IMR-90 (cell line): ENCODE data around the gene UST. TPM values are rescaled to one million over a fixed set of nuclear protein-coding genes. Genes with fewer than 3 reads are reported as not detected.

Source experiments
- ATAC-seq: fragments of 200-7000 bp; cut with Tn5 transposase; 2 replicates; pipeline ENCODE4 v1.9.1; 2020; ENCODE audit warnings: low read depth, mild to moderate bottlenecking, moderate library complexity
- BruUV-seq: library from RNA; stranded (reverse); fragments of 400-500 nt; replicated peaks from 2 replicates; lab custom pipeline; 2021; lab: Mats Ljungman, UMichigan
- CTCF ChIA-PET: fragments of 300-600 bp; formaldehyde crosslinking; extraction: SDS; loops from one replicate; lab custom pipeline; 2021; ENCODE audit warnings: antibody characterized with exemption; lab: Yijun Ruan, JAX
- POLR2A ChIA-PET: fragments of 300-600 bp; sonication (Branson Sonifier 250); formaldehyde crosslinking; loops from one replicate; lab custom pipeline; 2022; ENCODE audit warnings: antibody characterized with exemption; ENCODE audit not compliant: unreplicated experiment; lab: Charles Lee
- DNase-seq: peaks from one replicate; pipeline ENCODE4 v3.0.0; 2013
- H2AFZ ChIP-seq: replicated peaks from 2 replicates; pipeline ENCODE3; 2013; ENCODE audit warnings: low read length, mild to moderate bottlenecking; ENCODE audit not compliant: poor library complexity
- H2AK5ac ChIP-seq: 2 replicates; pipeline ENCODE4 v1.6.1; 2013; ENCODE audit warnings: low read depth, low read length, inconsistent platforms
- H2AK9ac ChIP-seq: replicated peaks from 2 replicates; pipeline ENCODE3; 2013; ENCODE audit warnings: mild to moderate bottlenecking, low read depth, low read length, moderate library complexity; ENCODE audit not compliant: poor library complexity
- H2BK120ac ChIP-seq: 2 replicates; pipeline ENCODE4 v1.6.1; 2013; ENCODE audit warnings: low read depth, low read length, inconsistent platforms
- H2BK15ac ChIP-seq: 3 replicates; pipeline ENCODE4 v1.6.1; 2013; ENCODE audit warnings: low read depth, low read length, inconsistent platforms
- H2BK20ac ChIP-seq: 2 replicates; pipeline ENCODE4 v1.6.1; 2013; ENCODE audit warnings: low read depth, mild to moderate bottlenecking, inconsistent platforms, low read length, moderate library complexity
- H2BK5ac ChIP-seq: 2 replicates; pipeline ENCODE4 v1.6.1; 2013; ENCODE audit warnings: mild to moderate bottlenecking, low read depth, low read length, inconsistent platforms; ENCODE audit not compliant: poor library complexity, severe bottlenecking
- H3K14ac ChIP-seq: replicated peaks from 2 replicates; pipeline ENCODE4 v1.6.1; 2013; ENCODE audit warnings: low read depth, low read length, inconsistent platforms
- H3K18ac ChIP-seq: 2 replicates; pipeline ENCODE4 v1.6.1; 2013; ENCODE audit warnings: low read depth, low read length, control low read depth
- H3K23ac ChIP-seq: 2 replicates; pipeline ENCODE4 v1.6.1; 2013; ENCODE audit warnings: low read depth, low read length, inconsistent platforms
- H3K27ac ChIP-seq: 2 replicates; pipeline ENCODE4 v1.5.1; 2013; ENCODE audit warnings: mild to moderate bottlenecking, control low read depth, low read length; ENCODE audit not compliant: insufficient read depth
- H3K27me3 ChIP-seq: 2 replicates; pipeline ENCODE4 v1.6.1; 2013; ENCODE audit warnings: low read length; ENCODE audit not compliant: control insufficient read depth, insufficient read depth
- H3K36me3 ChIP-seq: 2 replicates; pipeline ENCODE4 v1.6.1; 2013; ENCODE audit warnings: low read length, mixed read lengths; ENCODE audit not compliant: control insufficient read depth, insufficient read depth
- H3K4ac ChIP-seq: 2 replicates; pipeline ENCODE4 v1.6.1; 2013; ENCODE audit warnings: low read depth, low read length, inconsistent platforms
- H3K4me1 ChIP-seq: 2 replicates; pipeline ENCODE4 v1.6.1; 2013; ENCODE audit warnings: low read length, mixed read lengths; ENCODE audit not compliant: control insufficient read depth, insufficient read depth
- H3K4me2 ChIP-seq: 2 replicates; pipeline ENCODE4 v1.6.1; 2013; ENCODE audit warnings: low read depth, mild to moderate bottlenecking, control low read depth, low read length, moderate library complexity
- H3K4me3 ChIP-seq: 2 replicates; pipeline ENCODE4 v1.5.1; 2013; ENCODE audit warnings: low read depth, mild to moderate bottlenecking, control low read depth, low read length, moderate library complexity; ENCODE audit not compliant: insufficient read depth
- H3K56ac ChIP-seq: 2 replicates; pipeline ENCODE4 v1.6.1; 2013; ENCODE audit warnings: low read length, inconsistent platforms; ENCODE audit not compliant: insufficient read depth; ENCODE audit errors: extremely low read depth
- H3K79me1 ChIP-seq, 2 experiments: 2 replicates each; pipeline ENCODE4 v1.6.1; 2013; ENCODE audit warnings: low read length in 2 of 2, inconsistent platforms in 1 of 2, low read depth in 1 of 2
- H3K9ac ChIP-seq: 2 replicates; pipeline ENCODE4 v1.6.1; 2013; ENCODE audit warnings: low read depth, low read length, control low read depth
- H3K9me1 ChIP-seq: 2 replicates; pipeline ENCODE4 v1.6.1; 2013; ENCODE audit warnings: low read length, inconsistent platforms; ENCODE audit not compliant: insufficient read depth
- H3K9me3 ChIP-seq: 2 replicates; pipeline ENCODE4 v1.6.1; 2013; ENCODE audit warnings: low read length; ENCODE audit not compliant: control insufficient read depth, insufficient read depth
- H4K20me1 ChIP-seq: 2 replicates; pipeline ENCODE4 v1.6.1; 2013; ENCODE audit warnings: low read length, inconsistent platforms; ENCODE audit not compliant: insufficient read depth
- H4K5ac ChIP-seq: 2 replicates; pipeline ENCODE4 v1.6.1; 2013; ENCODE audit warnings: mild to moderate bottlenecking, low read depth, low read length, control low read depth
- H4K8ac ChIP-seq, 2 experiments: 2 replicates each; pipeline ENCODE4 v1.6.1; 2013; ENCODE audit warnings: low read depth in 2 of 2, low read length in 2 of 2, control low read depth in 1 of 2, inconsistent platforms in 1 of 2
- H4K91ac ChIP-seq: 2 replicates; pipeline ENCODE4 v1.6.1; 2013; ENCODE audit warnings: low read depth, low read length, inconsistent platforms; ENCODE audit not compliant: insufficient read depth
- MAFK ChIP-seq: IDR thresholded peaks from 2 replicates; pipeline ENCODE4 v1.6.1; 2012; ENCODE audit warnings: low read depth, low read length, improper control_type of control experiment
- WGBS, 2 experiments: methylation state at CpG; one replicate each; pipeline versions ENCODE4 v1.1.5 to v1.1.7; 2013; ENCODE audit warnings: missing lambda C conversion rate in 2 of 2; ENCODE audit not compliant: insufficient read length in 1 of 2; ENCODE audit errors: extremely low coverage in 2 of 2; 5-methylcytosine and 5-hydroxymethylcytosine counted together
- dilution Hi-C: fragments of 300-500 bp; cut with HindIII; formaldehyde crosslinking; loops from one replicate; pipeline ENCODE4 v1.14.3; 2018; ENCODE audit warnings: low sequenced_read_pairs; ENCODE audit not compliant: unreplicated experiment
- in situ Hi-C: fragments of 300-500 bp; cut with MboI; formaldehyde crosslinking; loops from 3 replicates; pipeline ENCODE4 v1.14.3; 2019; ENCODE audit warnings: low sequenced_read_pairs, inconsistent platforms, mixed read lengths
- intact Hi-C: fragments of 100-400 bp; cut with micrococcal nuclease; formaldehyde crosslinking; loops from 2 replicates; pipeline ENCODE4 v1.10.0; 2022
- polyA plus RNA-seq, 3 experiments: library from polyadenylated mRNA; depleted of rRNA; stranded (reverse); fragments of >200 nt; gene quantifications; 2 replicates each; pipeline ENCODE4 v1.2.3, GENCODE V29; 2012; ENCODE audit warnings: low replicate concordance in 1 of 3
- total RNA-seq: library from RNA; depleted of rRNA; stranded (reverse); fragments of >200 nt; gene quantifications from 2 replicates; pipeline ENCODE4 v1.2.3, GENCODE V29; 2012
- TF ChIP-seq, protein P1 (sequence below): conservative IDR thresholded peaks from 2 replicates; pipeline ENCODE4 v1.5.1; 2012; ENCODE audit warnings: mild to moderate bottlenecking, low read depth, low read length, improper control_type of control experiment

The UST gene
- total and polyA plus RNA-seq, 2 of the 4 experiments (the other 2 are of a cell fraction): 7.7 to 13.8 TPM

DNA sequence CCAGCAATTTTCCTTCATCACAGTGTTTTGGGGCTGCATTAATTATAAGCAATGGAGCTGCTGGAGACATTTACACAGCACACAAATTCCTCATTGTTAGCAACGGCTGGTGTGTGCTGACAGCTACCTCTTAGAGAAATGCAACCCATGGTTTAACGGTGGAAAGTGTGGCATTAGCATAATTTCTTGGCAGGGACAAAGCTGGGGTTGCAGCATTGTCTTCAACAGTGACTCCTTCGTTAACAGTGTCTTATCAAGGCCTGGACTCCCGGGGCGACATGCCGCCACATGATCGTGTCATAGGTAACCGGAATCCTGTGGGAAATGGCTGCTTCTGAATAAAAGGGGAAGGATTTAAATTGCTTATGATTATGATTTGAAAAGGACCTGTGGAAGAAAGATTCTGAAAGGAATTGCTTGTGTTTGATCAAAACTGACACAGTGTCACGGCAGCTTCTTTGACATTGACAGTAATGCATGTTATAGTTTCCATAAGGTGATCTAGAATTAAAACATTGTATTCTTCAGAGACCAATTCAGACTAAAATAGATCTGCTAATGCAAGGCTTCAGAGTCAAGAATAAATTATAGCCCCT lies 128.0 kb downstream of the UST start:
- 76% methylated on average over 6 of the region's 9 CpGs; no CpG with 5 or more reads in 1 of the 2 experiments for WGBS, 2 experiments
- Histone ChIP-seq H3K9me1 (peaks cover 9% of the 10 kb centered on the region), H3K9ac (no peak overlapping the region), H3K27me3 (no peaks in the 10 kb centered on the region), H4K5ac (no peak overlapping the region), H4K8ac (no peak overlapping the region), H3K4ac (no peak overlapping the region), H2BK5ac (no peak overlapping the region), H3K4me3 (no peak overlapping the region), H3K23ac (peak overlapping the region; percentile 17; the same call in 1 of the 2 replicates), H2BK120ac (no peak overlapping the region), H2BK15ac (no peak overlapping the region), H3K36me3 (no peaks in the 10 kb centered on the region), H2AK9ac (no peak overlapping the region), H2BK20ac (no peak overlapping the region), H3K79me1 (peaks cover 8 to 29% of the 10 kb centered on the region in 2 experiments), H4K91ac (no peak overlapping the region), H3K18ac (no peak overlapping the region), H2AFZ (no peak overlapping the region), H3K9me3 (no peaks in the 10 kb centered on the region), H2AK5ac (peak overlapping the region; percentile 31; the same call in 1 of the 2 replicates), H3K4me2 (no peak overlapping the region), H3K27ac (no peak overlapping the region), H3K4me1 (peaks cover 6% of the 10 kb centered on the region; the same call in 1 of the 2 replicates), H3K56ac (no peak overlapping the region), H3K14ac (no peak overlapping the region), H4K20me1 (peaks cover 23% of the 10 kb centered on the region; the same call in 1 of the 2 replicates)
- no TSS peak for BruUV-seq
- in situ Hi-C loops: no loop called here
- POLR2A ChIA-PET: no interaction called here
- CTCF ChIA-PET: no interaction called here
- TF ChIP-seq, protein P1, sequence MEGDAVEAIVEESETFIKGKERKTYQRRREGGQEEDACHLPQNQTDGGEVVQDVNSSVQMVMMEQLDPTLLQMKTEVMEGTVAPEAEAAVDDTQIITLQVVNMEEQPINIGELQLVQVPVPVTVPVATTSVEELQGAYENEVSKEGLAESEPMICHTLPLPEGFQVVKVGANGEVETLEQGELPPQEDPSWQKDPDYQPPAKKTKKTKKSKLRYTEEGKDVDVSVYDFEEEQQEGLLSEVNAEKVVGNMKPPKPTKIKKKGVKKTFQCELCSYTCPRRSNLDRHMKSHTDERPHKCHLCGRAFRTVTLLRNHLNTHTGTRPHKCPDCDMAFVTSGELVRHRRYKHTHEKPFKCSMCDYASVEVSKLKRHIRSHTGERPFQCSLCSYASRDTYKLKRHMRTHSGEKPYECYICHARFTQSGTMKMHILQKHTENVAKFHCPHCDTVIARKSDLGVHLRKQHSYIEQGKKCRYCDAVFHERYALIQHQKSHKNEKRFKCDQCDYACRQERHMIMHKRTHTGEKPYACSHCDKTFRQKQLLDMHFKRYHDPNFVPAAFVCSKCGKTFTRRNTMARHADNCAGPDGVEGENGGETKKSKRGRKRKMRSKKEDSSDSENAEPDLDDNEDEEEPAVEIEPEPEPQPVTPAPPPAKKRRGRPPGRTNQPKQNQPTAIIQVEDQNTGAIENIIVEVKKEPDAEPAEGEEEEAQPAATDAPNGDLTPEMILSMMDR: no peak
- peak; percentile 28; the same call in 1 of the 2 replicates for TF ChIP-seq MAFK
- ATAC-seq: no peak
- dilution Hi-C loops: no loop called here
- intact Hi-C loops: no loop called here
- DNase-seq: no peak
